Measurements from ENCODE around the gene INPP5A. TPM values are rescaled to one million over a fixed set of nuclear protein-coding genes. Genes with fewer than 3 reads are reported as not detected.

INPP5A gene
- total and polyA plus RNA-seq, 10 of the 15 experiments (the other 5 are each of a cell fraction or from before 2014, with no cell fraction given): 0.52 to 15.0 (median 6.3) TPM

DNA sequence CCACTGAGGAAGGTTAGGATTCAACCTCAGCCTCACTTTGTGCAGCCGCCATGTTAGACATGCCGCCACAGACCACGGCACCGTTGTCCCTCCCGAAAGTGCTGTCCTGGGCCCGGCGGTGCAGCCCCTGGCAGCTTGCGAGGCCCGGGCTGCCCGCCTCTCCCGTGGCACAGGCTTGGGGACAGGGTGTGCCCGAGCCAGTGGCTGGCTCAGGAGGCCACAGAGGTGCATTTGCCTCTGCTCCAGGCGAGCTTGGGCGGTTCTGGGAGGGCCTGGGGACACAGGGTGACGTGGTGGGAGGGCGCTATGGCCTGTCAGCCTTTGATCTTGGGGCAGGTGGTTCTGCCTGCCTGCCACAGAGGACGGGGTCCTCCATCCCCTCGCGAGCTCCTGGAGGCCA is 207.3 kb downstream of the INPP5A start:
- ChIA-PET RAD21 (ENCODE audit: unreplicated experiment) (no interaction called here), SMC1A (ENCODE audit: uncharacterized antibody, unreplicated experiment) (no interaction called here), POLR2A (no interaction called here), CTCF (no interaction called here)
- H3K4me3 ChIP-seq: no peak overlapping the region
- BruUV-seq (replicated peaks): no TSS peak
- 80% methylated on average over 19 of the region's 19 CpGs for WGBS (ENCODE audit: insufficient coverage, insufficient replicate concordance, low lambda C conversion rate, missing lambda C conversion rate)
- no peaks in the 10 kb centered on the region for H3K27me3 ChIP-seq (replicated peaks in 1 of 2; ENCODE audit: control insufficient read depth in 2 of 2, insufficient read depth in 2 of 2, low read length in 1 of 2)
- no peaks in the 10 kb centered on the region for H3K79me2 ChIP-seq (ENCODE audit: control insufficient read depth, insufficient read depth, low read length)
- no peak overlapping the region for H3K4me2 ChIP-seq (ENCODE audit: control insufficient read depth, insufficient read depth)
- no peak for DNase-seq (ENCODE audit: low read depth, low spot score)
- H2AFZ ChIP-seq (ENCODE audit: control insufficient read depth, low read depth, low read length): no peak overlapping the region
- intact Hi-C loops (cut with micrococcal nuclease; ENCODE audit: unreplicated experiment): no loop called here
- no peak for FAIRE-seq
- peaks cover 0 to 2% of the 10 kb centered on the region in 2 experiments; a peak in 2 of 4 replicates for H3K36me3 ChIP-seq (ENCODE audit: control insufficient read depth in 2 of 2, insufficient read depth in 2 of 2, low read length in 1 of 2)
- no peaks in the 10 kb centered on the region for H3K4me1 ChIP-seq (ENCODE audit: control insufficient read depth, insufficient read depth, low read length)
- H3K9me3 ChIP-seq (replicated peaks; ENCODE audit: control insufficient read depth, insufficient read depth, low read length): no peaks in the 10 kb centered on the region
- ATAC-seq: no peak
- no peak overlapping the region for H3K9ac ChIP-seq (ENCODE audit: control insufficient read depth, insufficient read depth, low read length)
- no peak overlapping the region for H3K27ac ChIP-seq (ENCODE audit: control insufficient read depth, insufficient read depth)
- in situ Hi-C loops (cut with MboI): no loop called here
- TF ChIP-seq SMAD1 (IDR thresholded peaks at IDR 0.05; ENCODE audit: low read depth, partially characterized antibody) (no peak), CEBPB (IDR thresholded peaks at IDR 0.05; ENCODE audit: borderline replicate concordance in 1 of 2, low read depth in 2 of 2, low read length in 2 of 2) (no peak), SRF (IDR thresholded peaks at IDR 0.05; ENCODE audit: low read depth in 2 of 2, low read length in 2 of 2) (no peak), GABPA (IDR thresholded peaks at IDR 0.05; ENCODE audit: low read depth) (no peak), HCFC1 (IDR thresholded peaks at IDR 0.05; ENCODE audit: low read length) (no peak), ASH2L (IDR thresholded peaks at IDR 0.05; ENCODE audit: borderline replicate concordance, low read depth) (no peak), CREM (IDR thresholded peaks at IDR 0.05; ENCODE audit: low read depth) (no peak), MTA2 (IDR thresholded peaks at IDR 0.05; ENCODE audit: low read depth) (no peak), NFYB (IDR thresholded peaks at IDR 0.05; ENCODE audit: insufficient read depth, low read depth, low read length) (no peak), KLF5 (IDR thresholded peaks at IDR 0.05; ENCODE audit: partially characterized antibody) (no peak)
- TF ChIP-seq, protein P1, sequence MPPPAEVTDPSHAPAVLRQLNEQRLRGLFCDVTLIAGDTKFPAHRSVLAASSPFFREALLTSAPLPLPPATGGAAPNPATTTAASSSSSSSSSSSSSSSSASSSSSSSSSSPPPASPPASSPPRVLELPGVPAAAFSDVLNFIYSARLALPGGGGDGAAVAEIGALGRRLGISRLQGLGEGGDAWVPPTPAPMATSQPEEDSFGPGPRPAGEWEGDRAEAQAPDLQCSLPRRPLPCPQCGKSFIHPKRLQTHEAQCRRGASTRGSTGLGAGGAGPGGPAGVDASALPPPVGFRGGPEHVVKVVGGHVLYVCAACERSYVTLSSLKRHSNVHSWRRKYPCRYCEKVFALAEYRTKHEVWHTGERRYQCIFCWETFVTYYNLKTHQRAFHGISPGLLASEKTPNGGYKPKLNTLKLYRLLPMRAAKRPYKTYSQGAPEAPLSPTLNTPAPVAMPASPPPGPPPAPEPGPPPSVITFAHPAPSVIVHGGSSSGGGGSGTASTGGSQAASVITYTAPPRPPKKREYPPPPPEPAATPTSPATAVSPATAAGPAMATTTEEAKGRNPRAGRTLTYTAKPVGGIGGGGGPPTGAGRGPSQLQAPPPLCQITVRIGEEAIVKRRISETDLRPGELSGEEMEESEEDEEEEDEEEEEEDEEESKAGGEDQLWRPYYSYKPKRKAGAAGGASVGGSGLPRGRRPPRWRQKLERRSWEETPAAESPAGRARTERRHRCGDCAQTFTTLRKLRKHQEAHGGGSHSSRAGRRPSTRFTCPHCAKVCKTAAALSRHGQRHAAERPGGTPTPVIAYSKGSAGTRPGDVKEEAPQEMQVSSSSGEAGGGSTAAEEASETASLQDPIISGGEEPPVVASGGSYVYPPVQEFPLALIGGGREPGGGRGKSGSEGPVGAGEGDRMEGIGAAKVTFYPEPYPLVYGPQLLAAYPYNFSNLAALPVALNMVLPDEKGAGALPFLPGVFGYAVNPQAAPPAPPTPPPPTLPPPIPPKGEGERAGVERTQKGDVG (CRISPR knock-in tag; IDR thresholded peaks at IDR 0.05): no peak
- TF ChIP-seq, protein P2, sequence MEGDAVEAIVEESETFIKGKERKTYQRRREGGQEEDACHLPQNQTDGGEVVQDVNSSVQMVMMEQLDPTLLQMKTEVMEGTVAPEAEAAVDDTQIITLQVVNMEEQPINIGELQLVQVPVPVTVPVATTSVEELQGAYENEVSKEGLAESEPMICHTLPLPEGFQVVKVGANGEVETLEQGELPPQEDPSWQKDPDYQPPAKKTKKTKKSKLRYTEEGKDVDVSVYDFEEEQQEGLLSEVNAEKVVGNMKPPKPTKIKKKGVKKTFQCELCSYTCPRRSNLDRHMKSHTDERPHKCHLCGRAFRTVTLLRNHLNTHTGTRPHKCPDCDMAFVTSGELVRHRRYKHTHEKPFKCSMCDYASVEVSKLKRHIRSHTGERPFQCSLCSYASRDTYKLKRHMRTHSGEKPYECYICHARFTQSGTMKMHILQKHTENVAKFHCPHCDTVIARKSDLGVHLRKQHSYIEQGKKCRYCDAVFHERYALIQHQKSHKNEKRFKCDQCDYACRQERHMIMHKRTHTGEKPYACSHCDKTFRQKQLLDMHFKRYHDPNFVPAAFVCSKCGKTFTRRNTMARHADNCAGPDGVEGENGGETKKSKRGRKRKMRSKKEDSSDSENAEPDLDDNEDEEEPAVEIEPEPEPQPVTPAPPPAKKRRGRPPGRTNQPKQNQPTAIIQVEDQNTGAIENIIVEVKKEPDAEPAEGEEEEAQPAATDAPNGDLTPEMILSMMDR (IDR thresholded peaks at IDR 0.05 in 2 of 3, conservative IDR thresholded peaks at IDR 0.05 in 1 of 3; ENCODE audit: control insufficient read depth in 2 of 3, extremely low read depth in 1 of 3, insufficient read depth in 1 of 3, low read depth in 3 of 3, low read length in 3 of 3): no peak
- H4K20me1 ChIP-seq (ENCODE audit: control insufficient read depth, insufficient read depth): no peaks in the 10 kb centered on the region

Data from GM12878 (cell line).